ENCODE results near the gene KIRREL3. TPM values are rescaled to one million over a fixed set of nuclear protein-coding genes. Genes with fewer than 3 reads are reported as not detected.

The KIRREL3 gene
- total RNA-seq, 1 experiment from 2014 or later, result 0.06 TPM

GRCh38 chr11:126920833-126921232 lies 79.7 kb downstream of the KIRREL3 start:
- Histone ChIP-seq H3K4me3 (no peak overlapping the region), H3K27ac (no peak overlapping the region), H3K9me3 (replicated peaks) (no peaks in the 10 kb centered on the region), H3K27me3 (no peaks in the 10 kb centered on the region), H3K4me1 (no peaks in the 10 kb centered on the region), H3K36me3 (no peaks in the 10 kb centered on the region)
- no peak for DNase-seq

GRCh38 chr11:126919147-126919823 lies 81.3 kb downstream of the KIRREL3 start:
- Histone ChIP-seq H3K27ac (no peak overlapping the region), H3K4me1 (no peaks in the 10 kb centered on the region), H3K4me3 (no peak overlapping the region), H3K36me3 (no peaks in the 10 kb centered on the region), H3K9me3 (replicated peaks) (no peaks in the 10 kb centered on the region), H3K27me3 (no peaks in the 10 kb centered on the region)
- no peak for DNase-seq

DNA sequence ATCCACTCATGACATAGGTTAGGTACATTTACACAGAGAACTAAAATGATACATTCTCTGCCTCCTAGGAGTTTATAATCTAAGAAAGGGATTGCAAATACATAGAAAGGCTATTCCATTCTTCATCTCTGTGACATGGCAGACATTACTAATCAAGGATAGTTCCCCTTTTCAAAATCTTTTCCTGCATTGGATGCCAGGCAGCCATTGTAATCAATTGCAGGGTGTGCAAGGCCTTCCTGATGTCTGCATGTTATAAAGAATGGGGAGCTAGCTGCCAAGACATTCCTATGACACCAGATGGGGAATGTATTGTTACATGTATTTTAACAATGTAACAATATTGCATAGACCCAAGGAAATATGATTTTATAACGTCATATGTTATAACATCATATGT lies 82.0 kb downstream of the KIRREL3 start:
- no peak for DNase-seq
- no peaks in the 10 kb centered on the region for H3K27me3 ChIP-seq
- H3K27ac ChIP-seq, result no peak overlapping the region
- H3K4me3 ChIP-seq, result no peak overlapping the region
- H3K4me1 ChIP-seq, result no peaks in the 10 kb centered on the region
- no peaks in the 10 kb centered on the region for H3K36me3 ChIP-seq
- H3K9me3 ChIP-seq (replicated peaks), result no peaks in the 10 kb centered on the region

DNA sequence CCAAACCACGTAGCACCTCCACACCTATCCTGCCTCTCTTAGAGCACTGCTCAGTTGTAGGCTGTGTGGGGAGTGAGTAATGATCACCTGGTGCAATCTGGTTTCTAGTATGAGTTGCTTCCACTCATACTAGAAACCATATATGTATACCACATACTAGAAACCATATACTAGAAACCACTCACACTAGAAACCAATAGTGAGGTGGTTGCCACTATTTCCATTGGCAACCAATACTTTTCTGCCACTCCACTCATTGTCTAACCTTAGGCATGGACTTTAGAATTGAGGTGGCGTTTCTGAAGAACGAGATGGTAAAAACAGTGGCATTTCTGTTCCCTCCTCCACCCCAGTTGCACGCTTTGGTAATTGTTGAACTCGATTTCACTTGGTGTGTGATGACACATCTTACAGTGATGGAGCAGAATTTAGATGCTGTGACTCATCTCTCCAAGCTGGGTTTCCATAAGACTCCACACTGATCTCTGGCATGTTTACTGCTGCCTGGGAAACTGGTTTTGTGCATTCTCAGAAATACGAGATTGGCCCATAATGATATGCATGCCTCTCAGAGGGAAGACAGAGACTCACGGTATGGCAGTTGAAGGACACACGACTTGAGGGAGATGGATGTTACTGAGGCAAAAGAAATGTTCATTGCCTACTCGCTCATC lies 82.9 kb downstream of the KIRREL3 start:
- H3K27me3 ChIP-seq, result no peaks in the 10 kb centered on the region
- no peak overlapping the region for H3K27ac ChIP-seq
- no peaks in the 10 kb centered on the region for H3K36me3 ChIP-seq
- no peak overlapping the region for H3K4me3 ChIP-seq
- no peak for DNase-seq
- no peaks in the 10 kb centered on the region for H3K9me3 ChIP-seq (replicated peaks)
- no peaks in the 10 kb centered on the region for H3K4me1 ChIP-seq

DNA sequence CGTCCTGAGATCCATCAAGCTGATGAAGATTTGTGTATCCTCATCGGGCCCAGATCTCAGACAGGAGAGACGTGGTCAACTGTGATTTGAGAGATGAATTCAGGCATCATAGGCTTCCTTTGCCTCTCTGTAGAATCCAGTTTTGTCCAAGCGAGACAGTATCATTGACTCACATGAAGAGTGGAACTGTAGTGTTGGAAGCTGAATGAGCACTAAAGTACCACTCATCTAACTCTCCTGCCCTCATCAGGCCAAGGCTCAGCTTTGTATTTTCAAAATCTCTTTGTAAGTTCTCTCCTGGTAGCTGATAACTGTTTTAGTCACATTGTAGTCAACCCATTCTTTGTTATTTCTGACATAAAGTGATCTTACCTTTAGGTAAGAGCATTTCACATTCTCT lies 85.1 kb downstream of the KIRREL3 start:
- no peaks in the 10 kb centered on the region for H3K4me1 ChIP-seq
- H3K36me3 ChIP-seq, result no peaks in the 10 kb centered on the region
- H3K9me3 ChIP-seq (replicated peaks), result no peaks in the 10 kb centered on the region
- H3K27ac ChIP-seq, result no peak overlapping the region
- no peak for DNase-seq
- H3K27me3 ChIP-seq, result no peaks in the 10 kb centered on the region
- H3K4me3 ChIP-seq, result no peak overlapping the region

- no peak overlapping the region for H3K27ac ChIP-seq
- H3K27me3 ChIP-seq, result no peaks in the 10 kb centered on the region
- no peak for DNase-seq
- no peak overlapping the region for H3K4me3 ChIP-seq
- no peaks in the 10 kb centered on the region for H3K4me1 ChIP-seq
- no peaks in the 10 kb centered on the region for H3K36me3 ChIP-seq
- H3K9me3 ChIP-seq (replicated peaks), result no peaks in the 10 kb centered on the region
Observed at GRCh38 chr11:126914941-126915340, 85.6 kb downstream of the KIRREL3 start.

GRCh38 chr11:126914166-126914565 lies 86.4 kb downstream of the KIRREL3 start:
- Histone ChIP-seq H3K4me1 (no peaks in the 10 kb centered on the region), H3K27me3 (no peaks in the 10 kb centered on the region), H3K9me3 (replicated peaks) (no peaks in the 10 kb centered on the region), H3K27ac (no peak overlapping the region), H3K4me3 (no peak overlapping the region), H3K36me3 (no peaks in the 10 kb centered on the region)
- DNase-seq, result no peak

DNA sequence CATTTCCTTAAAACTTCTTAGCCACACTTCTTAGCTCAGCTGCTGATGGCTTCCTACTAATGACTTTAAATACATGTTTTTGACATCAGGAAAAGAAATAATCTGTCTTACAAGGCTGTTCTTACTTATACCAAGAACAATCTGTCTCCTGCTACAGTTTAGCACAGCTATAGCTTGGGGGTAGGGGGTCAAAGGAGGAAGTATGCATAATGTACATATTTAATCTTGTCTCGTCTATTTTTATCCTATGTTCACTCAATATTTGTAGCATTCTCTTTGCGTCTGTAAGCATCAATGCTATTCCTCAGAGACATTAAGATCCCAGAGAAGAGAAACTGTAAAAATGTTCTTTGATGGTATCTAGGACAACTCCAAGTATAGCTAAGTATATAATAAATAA lies 96.0 kb downstream of the KIRREL3 start:
- H3K36me3 ChIP-seq, result no peaks in the 10 kb centered on the region
- H3K4me1 ChIP-seq, result no peaks in the 10 kb centered on the region
- no peaks in the 10 kb centered on the region for H3K27me3 ChIP-seq
- no peak overlapping the region for H3K4me3 ChIP-seq
- no peak overlapping the region for H3K27ac ChIP-seq
- H3K9me3 ChIP-seq (replicated peaks), result no peaks in the 10 kb centered on the region
- no peak for DNase-seq

DNA sequence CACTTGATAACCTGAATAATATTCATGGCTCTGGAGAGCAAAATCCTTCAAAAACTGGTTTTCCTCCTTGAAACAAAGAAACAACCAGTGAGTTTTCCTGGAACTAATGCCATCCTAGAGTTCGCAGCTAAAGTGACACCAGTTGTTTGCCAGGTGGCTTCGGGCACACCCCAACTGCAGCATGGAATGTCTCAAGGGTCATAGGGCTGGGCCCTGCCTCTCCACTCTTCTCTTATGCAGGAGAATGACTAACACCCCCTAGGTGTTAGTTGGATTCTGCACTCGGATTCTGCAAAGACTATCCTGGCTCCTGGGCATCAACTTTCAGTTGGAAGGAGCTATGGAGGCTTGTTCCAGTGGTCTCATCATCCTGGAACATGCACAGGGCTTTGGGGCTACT lies 98.8 kb downstream of the KIRREL3 start:
- H3K27ac ChIP-seq, result no peak overlapping the region
- H3K27me3 ChIP-seq, result no peaks in the 10 kb centered on the region
- no peaks in the 10 kb centered on the region for H3K36me3 ChIP-seq
- H3K9me3 ChIP-seq (replicated peaks), result no peaks in the 10 kb centered on the region
- no peak overlapping the region for H3K4me3 ChIP-seq
- H3K4me1 ChIP-seq, result no peaks in the 10 kb centered on the region
- DNase-seq, result no peak

- H3K27ac ChIP-seq, result no peak overlapping the region
- no peak for DNase-seq
- no peaks in the 10 kb centered on the region for H3K9me3 ChIP-seq (replicated peaks)
- H3K4me3 ChIP-seq, result no peak overlapping the region
- no peaks in the 10 kb centered on the region for H3K4me1 ChIP-seq
- no peaks in the 10 kb centered on the region for H3K27me3 ChIP-seq
- H3K36me3 ChIP-seq, result no peaks in the 10 kb centered on the region
Observed at GRCh38 chr11:126899961-126900748, 100.4 kb downstream of the KIRREL3 start.

GRCh38 chr11:126898802-126899201 lies 101.8 kb downstream of the KIRREL3 start:
- H3K4me1 ChIP-seq, result no peaks in the 10 kb centered on the region
- H3K27me3 ChIP-seq, result no peaks in the 10 kb centered on the region
- H3K9me3 ChIP-seq (replicated peaks), result no peaks in the 10 kb centered on the region
- no peak overlapping the region for H3K4me3 ChIP-seq
- no peak overlapping the region for H3K27ac ChIP-seq
- no peaks in the 10 kb centered on the region for H3K36me3 ChIP-seq
- DNase-seq, result no peak

GRCh38 chr11:126897430-126897829 lies 103.1 kb downstream of the KIRREL3 start:
- H3K27ac ChIP-seq, result no peak overlapping the region
- H3K27me3 ChIP-seq, result no peaks in the 10 kb centered on the region
- no peak overlapping the region for H3K4me3 ChIP-seq
- H3K4me1 ChIP-seq, result no peaks in the 10 kb centered on the region
- H3K9me3 ChIP-seq (replicated peaks), result no peaks in the 10 kb centered on the region
- no peak for DNase-seq
- no peaks in the 10 kb centered on the region for H3K36me3 ChIP-seq

DNA sequence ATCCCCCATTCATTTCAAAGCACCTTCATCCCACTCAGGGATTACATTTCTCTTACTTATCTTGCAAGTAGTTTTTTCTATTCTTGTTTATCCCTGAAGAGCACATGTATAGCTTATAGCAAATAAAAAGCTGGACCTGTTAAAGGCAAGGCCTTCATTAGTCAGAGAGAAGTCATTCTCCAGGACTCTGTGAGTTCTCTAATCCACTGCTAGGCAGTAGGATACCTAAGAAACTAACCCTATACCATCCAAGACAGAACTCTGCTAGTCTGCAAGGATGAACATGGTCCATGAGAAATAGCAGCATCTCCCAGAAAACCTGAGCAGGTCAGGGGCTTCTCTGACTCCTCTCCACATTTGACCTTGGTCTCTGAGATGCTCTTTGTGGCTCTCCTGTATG lies 104.5 kb downstream of the KIRREL3 start:
- no peak for DNase-seq
- no peaks in the 10 kb centered on the region for H3K9me3 ChIP-seq (replicated peaks)
- H3K36me3 ChIP-seq, result no peaks in the 10 kb centered on the region
- H3K27ac ChIP-seq, result no peak overlapping the region
- no peaks in the 10 kb centered on the region for H3K4me1 ChIP-seq
- no peaks in the 10 kb centered on the region for H3K27me3 ChIP-seq
- H3K4me3 ChIP-seq, result no peak overlapping the region

- Histone ChIP-seq H3K27me3 (no peaks in the 10 kb centered on the region), H3K9me3 (replicated peaks) (no peaks in the 10 kb centered on the region), H3K4me1 (no peaks in the 10 kb centered on the region), H3K27ac (no peak overlapping the region), H3K36me3 (no peaks in the 10 kb centered on the region), H3K4me3 (no peak overlapping the region)
- DNase-seq, result no peak
Observed at GRCh38 chr11:126893796-126894195, 106.8 kb downstream of the KIRREL3 start.

DNA sequence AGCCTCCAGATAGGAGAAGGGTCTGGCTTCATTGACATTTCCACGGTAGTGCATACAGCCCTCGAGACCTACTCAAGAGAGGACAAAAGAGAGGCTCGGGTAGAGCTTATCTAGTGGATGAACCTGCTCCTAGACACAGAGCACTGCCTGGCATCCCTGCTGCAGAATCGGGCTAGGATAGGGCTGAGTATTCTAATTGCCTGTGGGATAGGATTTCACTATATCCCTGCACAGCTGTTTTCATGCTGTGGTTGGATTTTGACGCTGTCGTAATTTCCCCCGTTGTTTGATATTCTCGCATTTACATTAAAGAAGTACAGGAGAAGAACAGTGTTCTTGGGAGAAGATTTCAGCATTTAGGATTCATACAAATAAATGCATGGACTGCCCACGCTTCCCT lies 107.8 kb downstream of the KIRREL3 start:
- Histone ChIP-seq H3K36me3 (no peaks in the 10 kb centered on the region), H3K27me3 (no peaks in the 10 kb centered on the region), H3K4me1 (no peaks in the 10 kb centered on the region), H3K4me3 (no peak overlapping the region), H3K27ac (no peak overlapping the region), H3K9me3 (replicated peaks) (no peaks in the 10 kb centered on the region)
- peak; percentile 14 to 44 for DNase-seq
